Liver (tissue), 3 donors: Measurements from ENCODE around the gene INPP4A.

Experiments
- ATF3 ChIP-seq: IDR thresholded peaks from 2 replicates; pipeline ENCODE4 v1.6.1; 2016; ENCODE audit warnings: antibody characterized with exemption
- CTCF ChIP-seq: fragments of 150-350 bp; IDR thresholded peaks from 2 replicates; pipeline ENCODE4 v1.5.1; 2017; ENCODE audit warnings: improper control_type of control experiment, low read depth, low read length; ENCODE audit not compliant: missing input control
- EGR1 ChIP-seq, 2 donors: IDR thresholded peaks; 2 replicates each; pipeline ENCODE4 v1.6.1; 2016 to 2018; ENCODE audit warnings: antibody characterized with exemption in 2 of 2, low read depth in 2 of 2
- FOXA2 ChIP-seq: IDR thresholded peaks from 2 replicates; pipeline ENCODE4 v1.6.1; 2016; ENCODE audit warnings: antibody characterized with exemption
- GABPA ChIP-seq, 2 donors: IDR thresholded peaks in 1 of 2; conservative IDR thresholded peaks in 1 of 2; 2 replicates each; pipeline ENCODE4 v1.6.1; 2016; ENCODE audit warnings: antibody characterized with exemption in 2 of 2, mild to moderate bottlenecking in 1 of 2, moderate library complexity in 1 of 2
- JUND ChIP-seq, 2 donors: IDR thresholded peaks; 2 replicates each; pipeline ENCODE4 v1.6.1; 2016; ENCODE audit warnings: antibody characterized with exemption in 2 of 2
- MAX ChIP-seq: IDR thresholded peaks from 2 replicates; pipeline ENCODE4 v1.6.1; 2016; ENCODE audit warnings: antibody characterized with exemption
- RAD21 ChIP-seq, 2 donors: IDR thresholded peaks; 2 replicates each; pipeline ENCODE4 v1.6.1; 2016; ENCODE audit warnings: antibody characterized with exemption in 2 of 2, mild to moderate bottlenecking in 2 of 2
- REST ChIP-seq: IDR thresholded peaks from 2 replicates; pipeline ENCODE4 v1.6.1; 2016; ENCODE audit warnings: antibody characterized with exemption, mild to moderate bottlenecking
- SP1 ChIP-seq: IDR thresholded peaks from 2 replicates; pipeline ENCODE4 v1.6.1; 2018; ENCODE audit warnings: antibody characterized with exemption, mild to moderate bottlenecking
- TAF1 ChIP-seq: conservative IDR thresholded peaks from 2 replicates; pipeline ENCODE4 v1.6.1; 2016; ENCODE audit warnings: antibody characterized with exemption, mild to moderate bottlenecking
- ZBTB33 ChIP-seq: IDR thresholded peaks from 2 replicates; pipeline ENCODE4 v1.6.1; 2016; ENCODE audit warnings: antibody characterized with exemption
- donor health status: healthy.
- donor health status: healthy.

- TF ChIP-seq GABPA (IDR thresholded peaks at IDR 0.05 in 1 of 2, conservative IDR thresholded peaks at IDR 0.05 in 1 of 2) = no peak
- no peak for TF ChIP-seq CTCF
- no peak for TF ChIP-seq ATF3
- no peak for TF ChIP-seq MAX
- TF ChIP-seq JUND (IDR thresholded peaks at IDR 0.05) = no peak
- TF ChIP-seq REST = no peak
- TF ChIP-seq ZBTB33 = no peak
- TF ChIP-seq TAF1 = no peak
- no peak for TF ChIP-seq RAD21 (IDR thresholded peaks at IDR 0.05)
- no peak for TF ChIP-seq SP1
- no peak for TF ChIP-seq EGR1 (IDR thresholded peaks at IDR 0.05; ENCODE audit: low read depth in 2 of 2)
- no peak for TF ChIP-seq FOXA2
Measured at GRCh38 chr2:98592565-98592964, 147.9 kb downstream of the INPP4A start.
